K562 (cell line): ENCODE results near the gene CD93. TPM values are rescaled to one million over a fixed set of nuclear protein-coding genes. Genes with fewer than 3 reads are reported as not detected.

Experiments used
- BCL6 ChIP-seq: fragments of 250-450 bp; sonication (Bioruptor Pico); IDR thresholded peaks from 2 replicates; pipeline ENCODE4 v1.4.0; 2020
- CTBP1 ChIP-seq: fragments of 450-650 bp; IDR thresholded peaks from 2 replicates; pipeline ENCODE4 v1.6.1; 2016; ENCODE audit warnings: borderline replicate concordance
- ETV6 ChIP-seq, 3 experiments: fragments of 150-350 bp in 1 of 3; sonication (generic) in 1 of 3; formaldehyde crosslinking in 1 of 3; IDR thresholded peaks; 2 replicates each; pipeline versions ENCODE4 v1.6.1 to v1.8.0; 2014 to 2022; ENCODE audit warnings: borderline replicate concordance in 2 of 3, low read depth in 2 of 3, antibody characterized with exemption in 1 of 3, low read length in 1 of 3, mild to moderate bottlenecking in 1 of 3, missing genetic modification reagents in 1 of 3
- GTF2E2 ChIP-seq: fragments of 200-800 bp; sonication (Bioruptor generic); IDR thresholded peaks from 2 replicates; pipeline ENCODE4 v1.6.1; 2016; ENCODE audit warnings: missing genetic modification characterization, missing compliant biosample characterization
- HDAC1 ChIP-seq, 2 experiments: fragments of 450-650 bp; IDR thresholded peaks; 2 replicates each; pipeline ENCODE4 v1.6.1; 2016 to 2017; ENCODE audit warnings: inconsistent platforms in 1 of 2, mild to moderate bottlenecking in 1 of 2, moderate library complexity in 1 of 2
- HMGN3 ChIP-seq: IDR thresholded peaks from 2 replicates; pipeline ENCODE4 v1.6.1; 2011; ENCODE audit warnings: borderline replicate concordance, low read depth, mild to moderate bottlenecking, mixed read lengths, low read length; ENCODE audit not compliant: insufficient read length; ENCODE audit errors: extremely low read depth
- JUNB ChIP-seq: fragments of 450-650 bp; formaldehyde crosslinking; conservative IDR thresholded peaks from 2 replicates; pipeline ENCODE4 v1.4.0; 2020; ENCODE audit warnings: mild to moderate bottlenecking
- LARP7 ChIP-seq: fragments of 450-650 bp; IDR thresholded peaks from 2 replicates; pipeline ENCODE4 v1.6.1; 2016
- NFRKB ChIP-seq: fragments of 450-650 bp; IDR thresholded peaks from 2 replicates; pipeline ENCODE4 v1.6.1; 2016; ENCODE audit warnings: low read depth
- POU5F1 ChIP-seq: fragments of 150-350 bp; IDR thresholded peaks from 2 replicates; pipeline ENCODE4 v1.6.1; 2014; ENCODE audit warnings: borderline replicate concordance, low read length, low read depth, mild to moderate bottlenecking; ENCODE audit not compliant: partially characterized antibody
- RNF2 ChIP-seq: sonication (generic); IDR thresholded peaks from 2 replicates; pipeline ENCODE4 v1.6.1; 2016
- SRSF1 ChIP-seq: fragments of 200-400 bp; formaldehyde crosslinking; IDR thresholded peaks from 2 replicates; pipeline ENCODE4 v1.6.1; 2017; ENCODE audit warnings: mild to moderate bottlenecking, low read depth, low read length, moderate library complexity
- TOE1 ChIP-seq, 2 experiments: fragments of 450-650 bp in 1 of 2; sonication (generic) in 1 of 2; formaldehyde crosslinking in 1 of 2; IDR thresholded peaks; 2 replicates each; pipeline versions ENCODE4 v1.7.1 to v1.8.0; 2016 to 2022; ENCODE audit warnings: borderline replicate concordance in 2 of 2, mild to moderate bottlenecking in 2 of 2, antibody characterized with exemption in 1 of 2, inconsistent platforms in 1 of 2, low read depth in 1 of 2, missing genetic modification reagents in 1 of 2, moderate library complexity in 1 of 2
- ZFX ChIP-seq: sonication (generic); formaldehyde crosslinking; IDR thresholded peaks from 2 replicates; pipeline ENCODE4 v1.8.0; 2022; ENCODE audit warnings: mild to moderate bottlenecking, missing genetic modification reagents, moderate library complexity
- ZKSCAN8 ChIP-seq: fragments of 200-800 bp; sonication (Bioruptor generic); IDR thresholded peaks from 2 replicates; pipeline ENCODE4 v1.6.1; 2016; ENCODE audit warnings: missing genetic modification characterization, missing compliant biosample characterization
- ZNF12 ChIP-seq: sonication (generic); formaldehyde crosslinking; IDR thresholded peaks from 2 replicates; pipeline ENCODE4 v1.4.0; 2020; ENCODE audit warnings: mild to moderate bottlenecking, missing genetic modification reagents
- ZNF282 ChIP-seq: sonication (generic); formaldehyde crosslinking; IDR thresholded peaks from 2 replicates; pipeline ENCODE4 v1.8.1; 2023; ENCODE audit warnings: missing genetic modification reagents
- ZNF561 ChIP-seq: fragments of 450-650 bp; formaldehyde crosslinking; conservative IDR thresholded peaks from 2 replicates; pipeline ENCODE4 v1.4.0; 2020; ENCODE audit warnings: mild to moderate bottlenecking, moderate library complexity
- ZNF57 ChIP-seq: fragments of 450-650 bp; formaldehyde crosslinking; IDR thresholded peaks from 2 replicates; pipeline ENCODE4 v1.4.0; 2020; ENCODE audit warnings: mild to moderate bottlenecking, moderate library complexity
- ZNF586 ChIP-seq: fragments of 450-650 bp; formaldehyde crosslinking; conservative IDR thresholded peaks from 2 replicates; pipeline ENCODE4 v1.4.0; 2020; ENCODE audit warnings: mild to moderate bottlenecking, moderate library complexity
- polyA plus RNA-seq, 8 experiments: library from polyadenylated mRNA; depleted of rRNA in 4 of 8; stranded (reverse) in 5 of 8; unstranded in 3 of 8; fragments of >200 nt; fragmentation: Nextera tagmentation in 2 of 8; fragmentation: Illumina TruSeq in 1 of 8; extraction: Ambion mirVana in 2 of 8; extraction: Trizol in 1 of 8; gene quantifications; 2 replicates each; pipeline versions ENCODE4 v1.2.1 to v1.2.3, GENCODE V29; 2011 to 2014; ENCODE audit warnings: inconsistent platforms in 1 of 8, missing spikeins in 1 of 8
- total RNA-seq, 7 experiments: library from RNA; depleted of rRNA in 6 of 7; stranded (reverse); fragments of >200 nt in 6 of 7; fragmentation: Illumina TruSeq in 2 of 7; extraction: Trizol in 2 of 7; gene quantifications; 2 replicates each; pipeline versions ENCODE4 v1.2.1 to v1.2.3, GENCODE V29; 2011 to 2021; ENCODE audit warnings: low replicate concordance in 1 of 7
- TF ChIP-seq, protein P1 (sequence below): sonication (generic); formaldehyde crosslinking; IDR thresholded peaks from 2 replicates; pipeline ENCODE4 v1.5.0; 2020; ENCODE audit warnings: missing genetic modification reagents
- TF ChIP-seq, protein P2 (sequence below): fragments of 250-450 bp; sonication (Bioruptor Pico); IDR thresholded peaks from 2 replicates; pipeline ENCODE4 v1.8.0; 2021; ENCODE audit warnings: moderate library complexity, mild to moderate bottlenecking, inconsistent platforms
- TF ChIP-seq, protein P3 (sequence below): sonication (generic); formaldehyde crosslinking; IDR thresholded peaks from 2 replicates; pipeline ENCODE4 v1.4.0; 2020; ENCODE audit warnings: mild to moderate bottlenecking, missing genetic modification reagents
- TF ChIP-seq, protein P4 (sequence below): IDR thresholded peaks from 2 replicates; pipeline ENCODE4 v1.6.1; 2012; ENCODE audit warnings: low read depth, low read length, improper control_type of control experiment, borderline replicate concordance

CD93 gene
- total and polyA plus RNA-seq, 9 of the 15 experiments (the other 6 are each of a cell fraction or from before 2014, with no cell fraction given) = 0.03 to 0.20 (median 0.05) TPM

DNA sequence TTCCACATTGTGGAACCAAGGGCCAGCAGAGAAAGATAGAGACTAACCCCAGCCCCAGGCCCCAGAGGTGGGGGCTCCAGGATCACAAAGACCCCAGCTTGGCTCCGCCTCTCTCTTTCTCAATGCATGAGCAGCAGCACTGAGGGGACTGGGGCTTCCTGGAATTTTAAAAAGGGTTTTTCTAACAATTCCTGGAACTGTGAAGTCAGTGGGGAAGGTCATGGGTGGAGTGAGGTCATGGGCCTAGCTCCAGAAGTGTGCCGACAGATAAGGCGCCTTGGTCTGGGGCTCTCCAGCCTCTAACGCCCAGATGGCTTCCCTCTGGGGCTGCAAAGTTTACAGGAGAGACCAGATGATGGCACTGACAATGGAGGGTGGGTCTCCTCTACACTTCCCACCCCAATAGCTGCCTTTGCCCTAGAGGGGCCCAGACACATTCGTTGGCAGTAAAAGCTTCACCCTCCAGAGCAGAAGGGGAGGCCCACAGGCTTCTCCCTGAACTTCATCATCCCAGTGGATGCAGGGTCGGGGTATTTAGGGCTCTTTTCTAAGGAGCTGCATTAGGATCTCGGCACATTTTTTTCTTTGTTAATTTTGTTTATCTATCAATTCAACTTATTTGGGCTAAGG is 46.9 kb upstream of the CD93 start (continued):
- TF ChIP-seq, protein P1, sequence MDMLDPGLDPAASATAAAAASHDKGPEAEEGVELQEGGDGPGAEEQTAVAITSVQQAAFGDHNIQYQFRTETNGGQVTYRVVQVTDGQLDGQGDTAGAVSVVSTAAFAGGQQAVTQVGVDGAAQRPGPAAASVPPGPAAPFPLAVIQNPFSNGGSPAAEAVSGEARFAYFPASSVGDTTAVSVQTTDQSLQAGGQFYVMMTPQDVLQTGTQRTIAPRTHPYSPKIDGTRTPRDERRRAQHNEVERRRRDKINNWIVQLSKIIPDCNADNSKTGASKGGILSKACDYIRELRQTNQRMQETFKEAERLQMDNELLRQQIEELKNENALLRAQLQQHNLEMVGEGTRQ = no peak
- TF ChIP-seq NFRKB (peak; percentile 48; the same call in 1 of the 2 replicates), TOE1 (IDR thresholded peaks at IDR 0.05; ENCODE audit: borderline replicate concordance) (peak; percentile 57; the same call in 1 of the 2 replicates), TOE1 (CRISPR knock-in tag; IDR thresholded peaks at IDR 0.05; ENCODE audit: borderline replicate concordance, low read depth) (no peak), HDAC1 (IDR thresholded peaks at IDR 0.05) (no peak; a peak in 1 of 4 replicates), JUNB (CRISPR knock-in tag) (no peak), POU5F1 (no peak), ZFX (CRISPR knock-in tag) (peak; percentile 13), ZKSCAN8 (no peak; the same call in 1 of the 2 replicates), ETV6 (IDR thresholded peaks at IDR 0.05; ENCODE audit: borderline replicate concordance in 1 of 2, low read depth in 2 of 2, low read length in 1 of 2) (peak in 1 of 2 experiments; percentile 70; a peak in 1 of 4 replicates), ETV6 (CRISPR knock-in tag; IDR thresholded peaks at IDR 0.05; ENCODE audit: borderline replicate concordance) (no peak), BCL6 (CRISPR knock-in tag) (no peak), ZNF12 (CRISPR knock-in tag) (no peak), ZNF561 (CRISPR knock-in tag) (no peak), ZNF282 (CRISPR knock-in tag) (no peak), RNF2 (peak; percentile 75; the same call in 1 of the 2 replicates), GTF2E2 (tag) (no peak), CTBP1 (peak; percentile 14; the same call in 1 of the 2 replicates), ZNF586 (CRISPR knock-in tag) (no peak), SRSF1 (no peak), LARP7 (no peak), HMGN3 (peak; percentile 74), ZNF57 (CRISPR knock-in tag) (no peak)
- TF ChIP-seq, protein P2, sequence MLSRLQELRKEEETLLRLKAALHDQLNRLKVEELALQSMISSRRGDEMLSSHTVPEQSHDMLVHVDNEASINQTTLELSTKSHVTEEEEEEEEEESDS (CRISPR knock-in tag) = no peak
- TF ChIP-seq, protein P3, sequence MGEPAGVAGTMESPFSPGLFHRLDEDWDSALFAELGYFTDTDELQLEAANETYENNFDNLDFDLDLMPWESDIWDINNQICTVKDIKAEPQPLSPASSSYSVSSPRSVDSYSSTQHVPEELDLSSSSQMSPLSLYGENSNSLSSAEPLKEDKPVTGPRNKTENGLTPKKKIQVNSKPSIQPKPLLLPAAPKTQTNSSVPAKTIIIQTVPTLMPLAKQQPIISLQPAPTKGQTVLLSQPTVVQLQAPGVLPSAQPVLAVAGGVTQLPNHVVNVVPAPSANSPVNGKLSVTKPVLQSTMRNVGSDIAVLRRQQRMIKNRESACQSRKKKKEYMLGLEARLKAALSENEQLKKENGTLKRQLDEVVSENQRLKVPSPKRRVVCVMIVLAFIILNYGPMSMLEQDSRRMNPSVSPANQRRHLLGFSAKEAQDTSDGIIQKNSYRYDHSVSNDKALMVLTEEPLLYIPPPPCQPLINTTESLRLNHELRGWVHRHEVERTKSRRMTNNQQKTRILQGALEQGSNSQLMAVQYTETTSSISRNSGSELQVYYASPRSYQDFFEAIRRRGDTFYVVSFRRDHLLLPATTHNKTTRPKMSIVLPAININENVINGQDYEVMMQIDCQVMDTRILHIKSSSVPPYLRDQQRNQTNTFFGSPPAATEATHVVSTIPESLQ (CRISPR knock-in tag) = no peak
- TF ChIP-seq, protein P4, sequence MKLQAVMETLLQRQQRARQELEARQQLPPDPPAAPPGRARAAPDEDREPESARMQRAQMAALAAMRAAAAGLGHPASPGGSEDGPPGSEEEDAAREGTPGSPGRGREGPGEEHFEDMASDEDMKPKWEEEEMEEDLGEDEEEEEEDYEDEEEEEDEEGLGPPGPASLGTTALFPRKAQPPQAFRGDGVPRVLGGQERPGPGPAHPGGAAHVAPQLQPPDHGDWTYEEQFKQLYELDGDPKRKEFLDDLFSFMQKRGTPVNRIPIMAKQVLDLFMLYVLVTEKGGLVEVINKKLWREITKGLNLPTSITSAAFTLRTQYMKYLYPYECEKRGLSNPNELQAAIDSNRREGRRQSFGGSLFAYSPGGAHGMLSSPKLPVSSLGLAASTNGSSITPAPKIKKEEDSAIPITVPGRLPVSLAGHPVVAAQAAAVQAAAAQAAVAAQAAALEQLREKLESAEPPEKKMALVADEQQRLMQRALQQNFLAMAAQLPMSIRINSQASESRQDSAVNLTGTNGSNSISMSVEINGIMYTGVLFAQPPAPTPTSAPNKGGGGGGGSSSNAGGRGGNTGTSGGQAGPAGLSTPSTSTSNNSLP = no peak
